OCI-LY1 (cell line): ENCODE results near the gene PRKCA.
"Not testable (repeated sequence)": the region's sequence is repeated elsewhere in the genome, so short reads cannot be mapped to it uniquely, and the experiment has no call there.

Experiments
- H2AFZ ChIP-seq: fragments of 200-600 bp; sonication (generic), shearing (Covaris generic); 2 replicates; pipeline ENCODE4 v1.6.0; 2014; ENCODE audit warnings: antibody characterized with exemption, mild to moderate bottlenecking, low read length
- H3F3A ChIP-seq: fragments of 200-600 bp; sonication (generic), shearing (Covaris generic); 2 replicates; pipeline ENCODE4 v1.6.0; 2014; ENCODE audit warnings: mild to moderate bottlenecking, antibody characterized with exemption, low read length, moderate library complexity; ENCODE audit not compliant: insufficient read depth
- H3K27ac ChIP-seq: fragments of 200-600 bp; sonication (generic); 2 replicates; pipeline ENCODE4 v1.5.1; 2014; ENCODE audit warnings: low read length, mixed run types, mild to moderate bottlenecking, low read depth; ENCODE audit not compliant: poor library complexity, severe bottlenecking
- H3K27me3 ChIP-seq: fragments of 200-600 bp; sonication (generic); 2 replicates; pipeline ENCODE4 v1.6.0; 2014; ENCODE audit warnings: antibody characterized with exemption, mild to moderate bottlenecking, low read length, moderate library complexity; ENCODE audit not compliant: insufficient read depth
- H3K36me3 ChIP-seq: fragments of 200-600 bp; sonication (generic); 2 replicates; pipeline ENCODE4 v1.6.1; 2014; ENCODE audit warnings: mild to moderate bottlenecking, antibody characterized with exemption, low read length, moderate library complexity, mixed read lengths; ENCODE audit not compliant: insufficient read depth
- H3K4me1 ChIP-seq: fragments of 200-600 bp; sonication (generic); 2 replicates; pipeline ENCODE4 v1.5.1; 2014; ENCODE audit warnings: mild to moderate bottlenecking, low read length, moderate library complexity; ENCODE audit not compliant: insufficient read depth, severe bottlenecking
- H3K4me2 ChIP-seq: fragments of 200-600 bp; sonication (generic), shearing (Covaris generic); 2 replicates; pipeline ENCODE4 v1.6.1; 2014; ENCODE audit warnings: low read length
- H3K4me3 ChIP-seq: fragments of 200-600 bp; sonication (generic); 2 replicates; pipeline ENCODE4 v1.5.1; 2014; ENCODE audit warnings: low read length, low read depth, mild to moderate bottlenecking, mixed read lengths; ENCODE audit not compliant: poor library complexity, severe bottlenecking
- H3K79me2 ChIP-seq: fragments of 200-600 bp; shearing (Covaris generic); 2 replicates; pipeline ENCODE4 v1.6.1; 2016; ENCODE audit warnings: mixed run types, low read length, mixed read lengths; ENCODE audit not compliant: insufficient read depth
- H3K9ac ChIP-seq: fragments of 200-600 bp; sonication (generic), shearing (Covaris generic); 2 replicates; pipeline ENCODE4 v1.6.1; 2014; ENCODE audit warnings: mild to moderate bottlenecking, low read length, mixed read lengths
- H3K9me2 ChIP-seq: fragments of 200-600 bp; sonication (generic), shearing (Covaris generic); 2 replicates; pipeline ENCODE4 v1.6.1; 2014; ENCODE audit warnings: low read depth, mild to moderate bottlenecking, low read length, mixed read lengths
- H3K9me3 ChIP-seq: fragments of 200-600 bp; shearing (Covaris generic); 2 replicates; pipeline ENCODE4 v1.6.1; 2014; ENCODE audit warnings: low read length, mixed read lengths
- H4K20me1 ChIP-seq: fragments of 200-600 bp; sonication (generic), shearing (Covaris generic); 2 replicates; pipeline ENCODE4 v1.6.0; 2016; ENCODE audit warnings: mild to moderate bottlenecking, low read length; ENCODE audit not compliant: insufficient read depth
- CTCF ChIP-seq: fragments of 200-600 bp; sonication (generic), shearing (Covaris generic); IDR thresholded peaks from 2 replicates; pipeline ENCODE4 v1.5.1; 2017; ENCODE audit warnings: mild to moderate bottlenecking, antibody characterized with exemption, low read length, moderate library complexity, mixed read lengths
- EZH2 ChIP-seq: fragments of 200-600 bp; sonication (generic), shearing (Covaris generic); IDR thresholded peaks from 2 replicates; pipeline ENCODE4 v1.8.0; 2017; ENCODE audit warnings: borderline replicate concordance, mixed run types, mild to moderate bottlenecking, antibody characterized with exemption, low read length, moderate library complexity, mixed read lengths

Gene PRKCA

GRCh38 chr17:66301864-66302741 lies at the start of gene PRKCA:
Gene PRKCA, plus strand, starts transcription at chr17:66302613.
- H3K9ac ChIP-seq: peak within 1 kb of the TSS; percentile 93
- H3K27ac ChIP-seq: peak within 1 kb of the TSS; percentile 55
- peaks cover 9% of the 10 kb centered on the region for H3K36me3 ChIP-seq
- peak within 1 kb of the TSS; percentile 97 for H3K4me3 ChIP-seq
- 0 out of 2 replicates have a peak within 1 kb of the TSS, but pooled peaks have one; percentile 14 for H2AFZ ChIP-seq
- no peaks in the 10 kb centered on the region for H3K9me2 ChIP-seq
- H3K4me1 ChIP-seq: peaks cover 34% of the 10 kb centered on the region
- H3K27me3 ChIP-seq: no peaks in the 10 kb centered on the region
- peak within 1 kb of the TSS; percentile 97 for H3K4me2 ChIP-seq
- peaks cover 34% of the 10 kb centered on the region for H3K79me2 ChIP-seq
- no peaks in the 10 kb centered on the region for H3F3A ChIP-seq
- H4K20me1 ChIP-seq: no peaks in the 10 kb centered on the region
- no peaks in the 10 kb centered on the region for H3K9me3 ChIP-seq
- TF ChIP-seq EZH2 (no peak), CTCF (no peak)

GRCh38 chr17:66253458-66253857 lies 49.0 kb upstream of the PRKCA start:
- H2AFZ ChIP-seq, H3K9me3 ChIP-seq, H3K79me2 ChIP-seq, H3K36me3 ChIP-seq, H3K27ac ChIP-seq, H4K20me1 ChIP-seq, H3K4me2 ChIP-seq, H3K27me3 ChIP-seq, H3K9ac ChIP-seq, H3K4me1 ChIP-seq, H3F3A ChIP-seq, H3K9me2 ChIP-seq, H3K4me3 ChIP-seq: not testable (repeated sequence)

- Histone ChIP-seq H3F3A (no peaks in the 10 kb centered on the region), H3K4me1 (peaks cover 9% of the 10 kb centered on the region), H3K9ac (peak overlapping the region; percentile 31; the same call in 1 of the 2 replicates), H3K9me3 (no peaks in the 10 kb centered on the region), H3K27ac (no peak overlapping the region), H3K27me3 (no peaks in the 10 kb centered on the region), H4K20me1 (no peaks in the 10 kb centered on the region), H3K4me2 (peak overlapping the region; percentile 55), H3K4me3 (no peak overlapping the region), H3K79me2 (no peaks in the 10 kb centered on the region), H2AFZ (peak overlapping the region; percentile 86), H3K9me2 (no peaks in the 10 kb centered on the region), H3K36me3 (no peaks in the 10 kb centered on the region)
- TF ChIP-seq EZH2: no peak
- peak; percentile 82 for TF ChIP-seq CTCF
Measured at GRCh38 chr17:66255112-66255511, 47.3 kb upstream of the PRKCA start.
